GM21390 (cell line): ENCODE data around the gene DLEC1.
"Not testable (repeated sequence)": the region's sequence is repeated elsewhere in the genome, so short reads cannot be mapped to it uniquely, and the experiment has no call there.

ENCODE experiments used
- ATAC-seq: cut with Tn5 transposase; IDR thresholded peaks from one replicate; pipeline ENCODE4 v1.9.1; 2021; ENCODE audit not compliant: unreplicated experiment

The DLEC1 gene

DNA sequence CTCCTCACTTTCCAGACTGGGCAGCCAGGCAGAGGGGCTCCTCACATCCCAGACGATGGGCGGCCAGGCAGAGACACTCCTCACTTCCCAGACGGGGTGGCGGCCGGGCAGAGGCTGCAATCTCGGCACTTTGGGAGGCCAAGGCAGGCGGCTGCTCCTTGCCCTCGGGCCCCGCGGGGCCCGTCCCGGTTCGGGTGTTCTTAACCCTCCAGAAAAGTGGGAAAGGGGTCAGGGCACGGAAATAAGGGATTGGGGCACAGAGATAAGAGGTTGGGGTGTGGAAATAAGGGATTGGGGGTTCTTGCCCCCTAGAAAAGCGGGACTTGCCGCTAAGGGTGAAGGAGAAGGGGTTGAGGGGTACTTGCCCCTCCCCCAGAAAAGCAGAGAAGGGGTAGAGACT is 43.3 kb downstream of the DLEC1 start:
- ATAC-seq: not testable (repeated sequence)

DNA sequence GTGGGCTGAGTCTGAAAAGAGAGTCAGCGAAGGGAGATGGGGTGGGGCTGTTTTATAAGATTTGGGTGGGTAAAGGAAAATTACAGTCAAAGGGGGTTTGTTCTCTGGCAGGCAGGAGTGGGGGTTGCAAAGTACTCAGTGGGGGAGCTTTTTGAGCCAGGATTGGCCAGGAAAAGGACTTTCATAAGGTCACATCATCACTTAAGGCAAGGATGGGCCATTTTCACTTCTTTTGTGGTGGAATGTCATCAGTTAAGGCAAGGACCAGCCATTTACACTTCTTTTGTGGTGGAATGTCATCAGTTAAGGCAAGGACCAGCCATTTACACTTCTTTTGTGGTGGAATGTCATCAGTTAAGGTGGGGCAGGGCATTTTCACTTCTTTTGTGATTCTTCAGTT is 44.2 kb downstream of the DLEC1 start:
- ATAC-seq: not testable (repeated sequence)

DNA sequence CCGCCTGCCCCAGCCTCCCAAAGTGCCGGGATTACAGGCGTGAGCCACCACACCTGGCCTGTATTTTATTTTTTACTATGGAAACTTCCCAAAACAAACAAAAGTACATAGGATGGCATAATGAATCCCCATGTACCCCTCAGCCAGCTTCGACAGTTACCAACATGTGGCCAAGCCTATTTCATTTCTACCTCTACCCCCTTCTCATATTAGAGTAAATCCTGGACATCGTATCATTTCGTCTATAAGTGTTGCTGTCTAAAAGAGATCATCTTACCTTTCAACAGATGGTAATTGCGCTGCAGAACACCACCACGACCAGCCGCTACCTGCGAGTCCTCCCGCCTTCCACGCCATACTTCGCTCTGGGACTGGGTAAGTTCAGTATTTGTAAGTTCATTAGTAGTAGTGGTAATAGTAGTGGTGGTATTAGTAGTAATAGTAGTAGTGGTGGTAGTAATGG is 44.9 kb downstream of the DLEC1 start:
- ATAC-seq: no peak

DNA sequence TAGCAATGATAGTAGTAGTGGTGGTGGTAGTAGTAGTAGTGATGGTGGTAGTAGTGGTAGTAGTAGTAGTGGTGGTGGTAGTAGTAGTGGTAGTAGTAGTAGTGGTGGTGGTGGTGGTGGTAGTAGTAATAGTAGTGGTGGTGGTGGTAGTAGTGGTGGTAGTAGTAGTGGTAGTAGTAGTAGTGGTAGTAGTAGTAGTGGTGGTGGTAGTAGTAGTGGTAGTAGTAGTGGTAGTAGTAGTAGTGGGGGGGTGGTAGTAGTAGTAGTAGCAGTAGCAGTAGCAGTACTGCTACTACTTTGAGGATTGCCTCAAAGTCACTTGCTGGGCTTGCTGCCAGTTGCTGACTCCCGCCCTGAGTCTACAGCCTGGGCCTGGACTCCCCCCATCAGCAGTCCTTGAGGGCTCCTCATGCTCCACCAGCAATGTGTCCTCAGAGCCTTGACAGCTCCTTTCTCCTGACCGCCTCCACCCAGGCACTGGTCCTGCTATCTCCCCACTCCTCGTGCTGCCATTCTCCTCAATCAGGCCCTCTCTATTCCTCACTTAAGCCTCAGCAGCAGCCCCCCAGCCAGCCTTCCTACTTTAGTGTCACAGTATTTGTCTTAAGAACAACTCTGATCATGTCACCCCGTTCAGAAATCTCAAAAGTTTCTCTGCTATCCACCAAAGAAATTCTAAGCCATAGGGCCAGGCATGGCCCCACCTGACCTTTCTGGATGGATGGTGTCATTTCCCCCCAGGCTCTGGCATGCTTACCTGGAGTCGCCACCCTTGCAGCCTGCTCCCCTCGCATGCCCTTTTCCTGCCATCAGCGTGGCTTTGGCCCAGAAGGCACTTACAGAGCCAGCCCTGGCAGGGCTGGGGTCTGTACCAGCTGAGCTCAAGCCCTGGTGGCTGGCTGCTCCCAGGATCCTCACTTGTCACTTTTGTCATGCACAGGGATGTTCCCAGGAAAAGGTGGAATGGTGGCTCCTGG is 45.6 kb downstream of the DLEC1 start:
- ATAC-seq: no peak

DNA sequence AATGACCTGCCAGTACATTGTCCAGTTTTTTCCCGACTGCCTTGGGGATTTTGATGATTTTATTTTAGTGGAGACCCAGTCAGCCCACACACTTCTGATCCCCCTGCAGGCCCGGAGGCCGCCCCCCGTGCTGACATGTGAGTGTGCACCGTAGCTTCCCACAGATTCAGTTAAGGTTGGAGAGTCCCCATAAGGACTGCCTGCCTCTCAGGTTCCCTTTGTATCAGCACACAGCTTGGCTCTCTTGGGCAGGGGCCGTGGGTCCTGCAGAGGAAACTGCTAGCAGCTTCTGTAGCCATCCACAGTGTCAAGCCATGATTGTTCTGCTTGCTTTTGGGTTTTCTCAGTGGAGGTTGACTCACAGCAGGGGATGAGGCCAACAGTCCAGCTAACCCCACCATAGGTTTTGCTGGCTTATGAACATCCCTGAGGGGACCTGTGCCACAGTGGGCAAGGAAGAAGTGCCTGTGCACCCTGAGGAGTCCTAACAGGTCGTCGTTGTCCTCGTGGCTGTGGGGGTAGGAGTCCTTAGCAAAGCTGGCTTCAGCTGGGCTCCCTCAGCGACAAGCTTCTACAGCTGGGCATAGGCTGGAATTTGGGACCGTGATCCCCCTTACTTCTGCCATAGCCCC is 46.4 kb downstream of the DLEC1 start:
- ATAC-seq: no peak

DNA sequence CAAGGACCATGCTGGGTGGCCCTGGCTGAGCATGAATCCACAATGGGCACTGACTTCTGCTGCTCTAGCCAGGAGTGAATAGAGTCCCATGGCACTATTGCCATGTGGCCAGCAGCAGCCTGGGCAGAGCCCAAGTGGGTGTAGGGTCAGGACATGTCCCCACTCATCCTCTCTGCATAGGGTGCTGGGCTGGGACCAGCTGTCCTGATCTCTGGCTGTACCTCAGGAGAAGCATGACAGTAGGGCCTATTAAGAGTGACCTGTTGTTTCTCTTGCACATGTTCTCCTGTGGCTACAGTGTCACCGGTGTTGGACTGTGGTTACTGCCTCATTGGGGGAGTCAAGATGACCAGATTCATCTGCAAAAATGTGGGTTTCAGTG is 46.9 kb downstream of the DLEC1 start:
- no peak for ATAC-seq

DNA sequence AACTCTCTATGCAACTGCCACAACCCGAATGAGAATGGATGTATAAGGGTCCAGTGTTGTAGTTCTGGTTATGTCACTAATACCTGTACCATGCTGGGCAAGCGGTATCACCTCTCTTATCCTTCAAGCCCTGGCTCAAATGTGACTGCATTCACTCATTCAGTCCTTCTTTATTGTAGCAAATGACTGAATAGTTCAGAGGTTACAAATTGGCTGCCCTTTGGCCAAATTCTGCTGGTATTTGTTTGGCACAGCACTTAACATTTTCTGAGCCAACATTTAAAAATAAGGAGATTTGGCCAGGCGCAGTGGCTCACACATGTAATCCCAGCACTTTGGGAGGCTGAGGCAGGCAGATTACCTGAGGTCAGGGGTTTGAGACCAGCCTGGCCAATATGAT is 47.5 kb downstream of the DLEC1 start:
- no peak for ATAC-seq

DNA sequence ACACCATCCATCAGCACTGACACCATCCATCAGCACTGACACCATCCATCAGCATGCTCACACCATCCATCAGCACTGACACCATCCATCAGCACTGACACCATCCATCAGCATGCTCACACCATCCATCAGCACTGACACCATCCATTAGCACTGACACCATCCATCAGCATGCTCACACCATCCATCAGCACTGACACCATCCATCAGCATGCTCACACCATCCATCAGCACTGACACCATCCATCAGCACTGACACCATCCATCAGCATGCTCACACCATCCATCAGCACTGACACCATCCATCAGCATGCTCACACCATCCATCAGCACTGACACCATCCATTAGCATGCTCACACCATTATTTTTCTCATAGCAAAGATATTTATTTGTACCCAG is 48.3 kb downstream of the DLEC1 start:
- not testable (repeated sequence) for ATAC-seq

DNA sequence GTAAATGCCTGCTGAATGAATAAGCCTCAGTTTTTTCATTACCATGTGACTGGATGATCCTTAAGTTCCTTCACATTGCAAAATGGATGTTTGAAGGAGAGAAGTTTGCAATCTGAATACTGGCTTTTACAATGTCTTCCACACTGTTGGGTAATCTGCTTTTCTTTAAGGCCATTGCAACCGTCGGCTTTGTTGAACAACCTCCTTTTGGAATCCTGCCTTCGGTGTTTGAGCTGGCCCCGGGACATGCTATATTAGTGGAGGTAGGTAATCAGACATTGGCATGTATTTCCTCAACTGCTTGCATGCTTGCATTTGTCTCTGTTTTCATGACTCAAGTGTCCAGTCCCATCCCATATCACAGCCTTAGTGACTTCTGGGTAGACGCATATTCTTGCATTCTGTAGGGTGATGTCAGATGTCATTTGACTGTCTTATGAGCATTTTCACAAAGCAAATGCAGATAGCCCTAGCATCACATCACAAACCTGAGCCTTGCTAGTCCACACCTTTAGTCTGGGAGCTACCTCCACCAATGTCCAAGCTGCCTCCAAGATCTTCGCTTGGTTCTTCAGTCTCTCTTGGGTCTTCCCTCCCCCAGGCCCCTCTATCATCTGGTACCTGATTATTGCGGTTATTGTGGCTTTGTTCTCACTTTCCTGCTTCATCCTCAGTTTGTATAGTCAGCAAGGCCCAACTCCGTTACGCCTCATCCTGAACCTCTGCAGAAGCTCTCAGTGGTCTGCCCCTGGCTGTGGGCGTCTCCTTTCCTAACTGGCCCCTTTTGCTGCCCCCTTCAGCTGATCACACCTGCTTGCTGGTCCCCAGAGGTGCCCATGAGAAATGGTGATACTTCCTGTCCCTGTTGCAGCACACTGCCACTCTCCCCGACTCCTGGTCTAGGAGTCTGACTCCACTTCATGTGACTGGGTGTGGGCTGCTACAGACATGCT is 49.4 kb downstream of the DLEC1 start:
- no peak for ATAC-seq

DNA sequence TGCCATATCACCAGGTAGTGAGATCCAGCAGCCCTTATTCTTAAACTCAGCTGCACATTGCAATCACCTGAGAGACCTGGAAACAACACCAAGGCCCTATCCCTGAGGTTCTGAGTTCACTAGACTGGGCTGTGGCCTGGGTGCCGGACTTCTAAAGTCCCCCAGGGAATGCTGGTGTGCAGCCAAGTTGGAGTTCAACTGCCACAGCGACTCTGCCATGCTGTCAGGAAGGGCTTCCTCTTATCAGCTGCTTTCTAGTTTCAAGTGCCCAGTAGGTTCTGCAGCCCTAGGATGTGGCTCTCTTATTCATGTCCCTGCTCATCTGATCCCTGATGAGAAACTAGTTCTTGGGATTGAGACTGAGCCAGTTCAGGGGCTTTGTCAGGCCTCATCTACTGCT is 50.2 kb downstream of the DLEC1 start:
- ATAC-seq: no peak

DNA sequence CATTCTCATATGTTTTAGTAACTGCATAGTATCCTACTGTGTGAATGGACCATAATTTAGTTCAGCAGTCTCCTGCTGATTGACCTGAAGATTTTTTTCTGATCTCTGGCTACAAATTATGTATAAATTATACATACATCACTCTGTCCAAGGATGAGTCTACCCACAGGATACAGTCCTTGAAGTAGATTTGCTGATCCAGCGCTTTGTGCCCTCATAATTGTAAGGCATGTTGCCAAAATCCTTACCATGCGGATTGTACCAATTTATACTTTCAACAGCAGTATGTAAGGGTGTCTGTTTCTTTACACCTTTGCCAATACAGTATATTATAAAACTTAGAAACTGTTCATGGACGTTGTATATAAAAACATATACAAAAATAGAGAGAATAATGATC is 51.4 kb downstream of the DLEC1 start:
- ATAC-seq: no peak

DNA sequence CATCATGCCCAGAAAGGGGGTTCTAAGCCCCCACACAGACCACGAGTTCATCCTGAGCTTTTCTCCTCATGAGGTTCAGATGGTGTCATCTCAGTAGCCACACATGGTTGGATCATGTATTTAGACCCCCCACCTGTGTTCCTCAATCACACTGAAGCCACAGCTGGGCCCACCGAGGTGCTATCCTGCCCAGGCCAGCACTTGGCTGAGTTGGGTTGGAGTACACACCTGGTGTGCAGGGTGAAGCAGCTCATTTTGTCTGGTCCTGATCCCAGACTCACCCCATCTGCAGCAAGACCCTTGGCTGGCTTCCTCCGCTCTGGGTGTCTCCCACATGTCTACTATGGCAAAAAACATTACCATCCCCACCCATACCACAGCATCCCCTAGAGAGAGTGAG is 56.0 kb downstream of the DLEC1 start:
- no peak for ATAC-seq

DNA sequence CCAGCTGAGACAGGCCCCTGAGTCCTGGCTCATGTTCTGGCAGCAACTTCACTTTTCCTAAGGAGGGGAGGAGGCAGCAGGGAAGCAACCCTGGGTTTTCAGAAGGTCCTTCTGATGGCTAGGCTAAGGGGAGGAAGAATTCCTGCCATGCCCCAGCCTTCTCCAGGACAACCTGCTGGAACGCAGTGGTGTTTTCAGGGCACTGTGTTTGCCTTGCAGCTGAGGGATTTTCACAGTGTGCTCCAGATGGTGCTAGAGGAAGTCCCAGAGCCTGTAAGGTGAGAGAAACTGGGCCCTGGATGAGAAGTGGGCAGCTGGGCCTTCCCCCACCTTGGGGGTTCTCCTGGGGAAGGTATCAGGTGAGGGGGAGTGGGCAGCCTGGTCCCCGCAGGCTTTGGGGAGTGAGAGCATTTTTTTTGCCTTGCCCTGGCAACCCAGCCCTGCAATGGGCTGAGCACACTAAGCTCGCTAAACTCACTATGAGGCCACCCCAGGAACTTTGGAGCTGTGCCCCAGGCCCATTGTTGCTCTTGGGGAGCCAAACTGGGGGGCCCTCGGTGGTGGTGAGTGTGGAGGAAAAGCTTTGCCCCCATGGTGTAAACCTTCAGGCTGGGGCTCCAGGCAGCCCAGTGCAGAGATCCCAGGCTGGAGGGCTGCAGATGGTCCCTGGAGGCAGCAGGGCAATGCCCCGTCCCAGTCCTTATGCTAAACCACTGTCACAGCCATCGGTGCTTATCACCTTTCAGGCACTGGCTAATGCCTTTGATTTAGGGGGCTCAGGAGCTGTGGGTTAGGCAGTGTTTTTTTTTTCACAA is 56.9 kb downstream of the DLEC1 start:
- no peak for ATAC-seq

DNA sequence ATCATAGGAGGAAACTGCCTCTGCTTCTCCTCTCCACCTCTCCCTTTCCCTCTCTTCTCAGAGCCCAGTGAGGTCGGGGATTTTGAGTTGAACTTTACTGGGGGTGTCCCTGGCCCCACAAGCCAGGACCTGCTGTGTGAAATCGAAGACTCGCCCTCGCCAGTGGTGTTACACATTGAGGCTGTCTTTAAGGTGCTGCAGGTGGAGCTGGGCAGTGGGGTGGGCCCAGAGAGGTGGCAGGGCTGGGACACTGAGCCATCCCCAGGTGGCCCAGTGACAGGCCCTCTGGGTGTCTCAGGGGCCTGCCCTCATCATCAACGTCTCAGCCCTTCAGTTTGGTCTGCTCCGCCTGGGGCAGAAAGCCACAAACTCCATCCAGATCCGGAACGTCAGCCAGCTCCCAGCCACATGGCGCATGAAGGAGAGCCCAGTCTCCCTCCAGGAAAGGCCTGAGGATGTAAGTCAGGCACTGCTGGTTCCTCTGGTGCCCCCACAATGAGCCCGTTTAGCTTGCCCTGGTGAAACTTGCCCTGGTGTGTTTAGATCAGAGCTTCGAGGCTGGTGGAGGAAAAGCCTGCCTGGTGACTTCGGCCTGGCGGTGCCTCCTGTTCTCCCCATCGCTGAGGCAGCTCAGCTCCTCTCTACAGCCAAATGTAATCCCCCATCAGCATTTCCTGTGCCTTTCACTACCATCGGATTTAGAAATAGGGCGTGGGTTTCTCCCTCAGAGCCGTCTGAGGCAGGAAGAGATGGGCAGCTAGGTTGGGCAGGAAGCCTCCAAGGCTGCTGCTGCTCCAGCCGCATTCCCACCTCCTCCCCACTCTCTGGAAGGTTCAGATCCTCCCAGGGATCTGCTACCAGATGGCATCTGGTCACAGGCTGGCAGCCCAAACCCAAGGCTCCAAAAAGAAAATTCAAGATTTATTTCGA is 58.7 kb downstream of the DLEC1 start:
- ATAC-seq: no peak

DNA sequence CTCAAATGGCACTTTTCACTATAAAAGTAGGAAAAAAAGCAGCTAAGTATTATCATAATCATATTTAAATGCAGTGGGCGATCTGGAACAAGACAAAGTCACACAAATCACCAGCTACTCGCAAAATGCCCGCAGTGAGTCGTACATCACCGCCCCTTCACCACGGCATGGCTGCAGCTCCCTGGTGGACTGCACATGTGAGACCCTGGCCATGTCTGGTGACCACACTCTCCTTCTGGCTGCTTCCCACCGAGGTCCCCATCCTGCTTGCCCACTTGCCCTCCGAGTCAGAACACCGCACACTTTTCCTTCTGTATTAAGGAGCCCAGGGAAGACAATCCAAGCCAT is 59.3 kb downstream of the DLEC1 start:
- no peak for ATAC-seq

DNA sequence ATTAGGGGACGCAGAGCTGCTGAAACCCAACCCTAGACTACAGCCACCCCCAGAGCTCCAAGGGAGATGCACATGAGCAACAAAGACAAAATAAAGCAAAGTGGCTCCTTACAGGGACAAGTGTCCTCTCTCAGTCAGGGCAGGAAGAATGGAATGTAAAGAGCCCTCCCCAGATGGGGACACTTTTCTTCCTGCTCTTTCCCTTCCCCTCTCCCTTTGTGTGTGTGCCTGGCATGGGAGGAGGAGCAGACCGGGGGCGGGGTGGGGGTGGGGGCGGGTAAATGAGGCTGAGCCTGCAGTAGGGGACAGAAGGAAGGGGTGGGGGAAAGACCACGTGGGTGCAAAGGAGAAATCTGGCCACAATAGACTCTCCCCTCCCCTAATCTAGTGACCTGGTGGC is 60.5 kb downstream of the DLEC1 start:
- ATAC-seq: no peak

DNA sequence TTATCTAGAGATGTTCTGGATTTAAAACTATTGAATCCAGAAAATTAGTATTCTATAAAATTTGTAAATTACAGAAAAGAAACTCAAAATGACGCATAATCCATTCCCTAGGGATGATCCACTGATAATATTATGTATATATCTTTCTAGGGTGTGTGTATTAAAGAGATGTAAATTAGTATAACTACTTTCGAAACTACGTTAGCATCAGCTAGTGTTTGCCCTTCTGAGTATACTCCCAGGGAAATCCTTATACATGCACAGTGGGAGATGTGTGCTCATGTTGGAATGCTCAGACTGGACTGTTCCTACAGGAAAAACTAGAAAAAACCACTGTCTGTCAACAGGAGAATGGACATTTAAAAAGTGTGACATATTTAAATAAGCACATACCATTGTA is 61.5 kb downstream of the DLEC1 start:
- no peak for ATAC-seq

DNA sequence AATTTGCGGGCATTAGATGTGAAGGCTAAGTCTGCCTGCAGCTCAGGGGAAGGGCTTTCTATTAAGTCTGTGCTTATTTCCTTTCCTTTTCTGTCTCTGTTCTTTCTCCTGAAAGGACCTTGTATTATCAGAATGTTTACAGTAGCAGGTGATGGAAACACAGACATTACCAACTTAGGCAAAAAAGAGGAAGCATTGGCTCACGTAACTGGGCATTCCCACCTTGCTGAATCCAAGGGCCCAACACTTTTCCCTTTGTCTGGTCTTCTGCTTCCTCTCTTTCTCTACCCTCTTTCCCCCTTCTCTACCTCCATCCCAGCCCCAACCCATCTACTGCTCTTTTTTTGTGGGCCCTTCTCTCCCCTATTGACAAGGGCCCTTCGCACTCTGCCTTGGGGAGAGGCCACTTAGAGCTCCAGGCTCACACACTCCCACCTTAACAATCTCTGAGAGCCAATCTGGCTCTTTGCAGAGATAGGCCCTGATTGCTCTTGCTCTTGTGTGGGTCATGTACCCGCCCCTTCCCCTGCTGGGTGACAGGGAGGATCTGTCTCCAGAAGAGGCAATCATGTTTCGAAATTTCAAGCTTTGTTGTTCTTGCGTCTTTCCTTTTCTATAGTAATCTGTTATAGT is 62.9 kb downstream of the DLEC1 start:
- no peak for ATAC-seq

DNA sequence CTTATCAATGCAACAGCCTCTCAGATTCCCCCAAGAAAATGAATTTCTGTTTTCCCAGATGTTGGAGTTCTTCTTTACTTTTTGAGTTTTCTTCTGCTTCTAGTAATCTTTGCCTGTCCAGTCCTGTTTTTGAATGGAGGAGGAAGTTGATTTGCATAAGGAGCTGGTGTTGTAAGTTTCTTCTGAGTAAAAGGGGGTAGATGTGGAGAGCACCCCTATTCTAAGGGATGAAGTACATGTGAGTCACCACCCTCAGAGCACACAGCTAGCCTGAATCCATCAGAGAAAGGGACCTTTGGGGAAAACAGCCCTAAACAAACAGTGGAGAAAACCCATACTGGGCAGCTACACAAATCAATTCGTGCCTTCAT is 63.4 kb downstream of the DLEC1 start:
- no peak for ATAC-seq
